SKM-1 (cell line): ENCODE measurements around the gene MAN2A2.
"Not testable (repeated sequence)": the region's sequence is repeated elsewhere in the genome, so short reads cannot be mapped to it uniquely, and the experiment has no call there.

Experiments
- DNase-seq: peaks from one replicate; lab custom pipeline; 2025; ENCODE audit not compliant: unreplicated experiment; lab: John Stamatoyannopoulos, UW

Gene MAN2A2

GRCh38 chr15:90871139-90871715 is 31.9 kb upstream of the MAN2A2 start:
- DNase-seq: no peak

GRCh38 chr15:90871716-90872485 is 31.2 kb upstream of the MAN2A2 start:
- no peak for DNase-seq

DNA sequence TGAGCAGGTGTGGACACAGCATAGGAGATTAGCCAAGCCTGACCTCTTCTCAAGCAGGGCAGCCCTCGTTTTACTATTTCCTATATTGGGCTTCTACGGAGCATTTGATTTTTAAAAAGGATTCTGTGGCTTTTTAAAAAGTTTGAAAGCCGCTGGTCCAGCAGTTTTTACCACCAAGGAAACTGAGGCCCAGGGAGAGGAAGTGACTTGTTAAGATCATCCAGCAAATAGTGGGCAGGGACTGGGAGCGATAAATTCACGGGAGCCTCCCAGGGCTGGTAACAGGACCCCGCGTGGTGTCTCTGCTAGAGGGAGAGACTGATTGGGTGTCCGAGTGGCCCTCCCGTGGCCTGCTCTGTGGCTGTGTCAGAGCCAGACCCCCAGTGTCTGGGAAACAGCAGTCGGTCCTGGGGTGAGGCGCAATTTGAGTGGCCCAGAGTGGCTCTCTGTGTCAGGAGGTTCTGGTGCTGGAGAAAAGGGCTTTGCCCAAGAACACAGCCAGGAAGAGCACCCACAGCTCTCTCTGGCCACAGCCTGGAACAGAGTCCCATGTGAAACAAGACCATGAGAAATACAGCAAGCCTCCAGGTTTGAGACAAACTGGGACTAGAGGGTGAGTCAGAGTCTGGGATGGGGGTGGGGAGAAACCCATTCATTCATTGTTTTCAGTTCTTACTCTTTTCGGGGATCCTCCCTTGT is 30.5 kb upstream of the MAN2A2 start:
- DNase-seq: no peak

DNA sequence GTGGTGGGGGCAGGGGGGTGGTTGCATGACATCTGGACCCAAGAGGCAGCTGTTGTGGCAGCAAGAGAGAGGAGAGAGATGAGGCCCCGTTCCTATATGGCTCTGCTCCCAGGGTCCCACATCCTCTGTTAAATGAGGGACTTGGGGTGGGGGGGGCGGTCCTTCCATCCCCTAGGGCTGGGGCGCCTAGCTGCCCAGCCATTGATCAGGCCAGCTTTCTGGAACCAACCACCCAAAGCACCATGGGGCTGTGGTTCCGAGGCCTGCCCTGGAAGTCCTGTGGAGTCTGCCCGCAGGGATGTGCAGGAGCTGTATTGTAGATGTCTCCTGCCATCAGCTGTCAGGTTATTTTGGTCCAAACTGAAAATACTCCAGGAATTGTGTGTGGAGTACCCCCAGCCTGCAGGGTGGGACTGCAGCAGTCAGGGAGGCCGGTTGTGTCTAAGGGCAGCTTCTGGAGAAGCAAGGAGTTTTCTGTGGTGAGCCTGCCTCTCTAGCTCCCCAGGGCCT is 29.6 kb upstream of the MAN2A2 start:
- DNase-seq: no peak

GRCh38 chr15:90873998-90874605 is 29.0 kb upstream of the MAN2A2 start:
- no peak for DNase-seq

GRCh38 chr15:90874986-90875385 is 28.1 kb upstream of the MAN2A2 start:
- DNase-seq: not testable (repeated sequence)

GRCh38 chr15:90875549-90875981 is 27.5 kb upstream of the MAN2A2 start:
- DNase-seq: no peak

GRCh38 chr15:90876046-90876445 is 27.1 kb upstream of the MAN2A2 start:
- no peak for DNase-seq

GRCh38 chr15:90876512-90877170 is 26.5 kb upstream of the MAN2A2 start:
- DNase-seq: no peak

DNA sequence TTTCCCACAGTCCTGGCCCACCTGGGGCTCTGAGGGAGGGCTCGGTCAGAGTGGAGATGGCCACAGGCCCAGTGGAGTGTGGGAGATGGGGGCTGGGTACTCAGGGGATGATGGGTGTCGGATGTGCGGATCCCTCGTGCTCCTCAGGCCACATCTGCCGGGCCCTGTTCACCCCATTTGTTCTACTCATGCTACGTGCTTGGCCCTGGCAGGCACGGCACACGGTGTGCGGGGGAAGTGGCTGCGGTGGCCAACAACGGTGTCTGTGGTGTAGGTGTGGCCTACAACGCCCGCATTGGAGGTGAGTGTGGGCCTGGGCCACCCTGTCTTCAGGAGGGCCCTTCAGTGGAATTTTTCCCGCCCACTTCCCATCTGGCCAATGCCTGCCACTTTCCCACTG is 25.8 kb upstream of the MAN2A2 start:
- no peak for DNase-seq

GRCh38 chr15:90877996-90878395 is 25.1 kb upstream of the MAN2A2 start:
- no peak for DNase-seq

DNA sequence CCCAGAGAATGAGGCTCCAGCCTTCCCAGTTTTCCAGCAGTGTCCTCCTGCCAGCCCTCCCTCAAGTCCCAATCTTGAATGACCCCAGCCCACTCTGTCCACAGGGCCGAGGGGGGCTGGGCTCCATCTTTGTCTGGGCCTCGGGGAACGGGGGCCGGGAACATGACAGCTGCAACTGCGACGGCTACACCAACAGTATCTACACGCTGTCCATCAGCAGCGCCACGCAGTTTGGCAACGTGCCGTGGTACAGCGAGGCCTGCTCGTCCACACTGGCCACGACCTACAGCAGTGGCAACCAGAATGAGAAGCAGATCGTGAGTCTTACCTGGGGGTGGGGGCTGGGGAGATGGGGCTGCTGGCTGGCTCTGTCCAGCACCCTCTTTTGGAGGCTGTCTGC is 24.4 kb upstream of the MAN2A2 start:
- no peak for DNase-seq

DNA sequence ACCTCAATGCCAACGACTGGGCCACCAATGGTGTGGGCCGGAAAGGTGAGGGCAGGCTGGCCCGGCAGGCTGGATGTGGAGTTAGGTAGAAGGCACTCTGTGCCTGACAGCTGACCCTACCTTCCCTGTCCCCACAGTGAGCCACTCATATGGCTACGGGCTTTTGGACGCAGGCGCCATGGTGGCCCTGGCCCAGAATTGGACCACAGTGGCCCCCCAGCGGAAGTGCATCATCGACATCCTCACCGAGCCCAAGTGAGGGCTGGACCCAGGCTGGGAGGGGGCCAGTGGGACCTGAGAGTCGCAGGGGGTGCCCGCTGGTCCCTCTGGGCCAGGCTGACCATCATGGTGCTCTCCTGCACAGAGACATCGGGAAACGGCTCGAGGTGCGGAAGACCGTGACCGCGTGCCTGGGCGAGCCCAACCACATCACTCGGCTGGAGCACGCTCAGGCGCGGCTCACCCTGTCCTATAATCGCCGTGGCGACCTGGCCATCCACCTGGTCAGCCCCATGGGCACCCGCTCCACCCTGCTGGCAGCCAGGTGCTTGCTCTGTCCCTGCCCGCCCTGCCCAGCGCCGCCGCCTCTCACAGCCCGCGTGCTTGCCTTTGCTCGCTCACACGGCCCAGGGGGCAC is 23.3 kb upstream of the MAN2A2 start:
- no peak for DNase-seq

GRCh38 chr15:90880381-90881145 is 22.5 kb upstream of the MAN2A2 start:
- DNase-seq: no peak

GRCh38 chr15:90881181-90881977 is 21.7 kb upstream of the MAN2A2 start:
- no peak for DNase-seq

- DNase-seq: no peak
Observed at GRCh38 chr15:90881978-90882721, 21.0 kb upstream of the MAN2A2 start.

GRCh38 chr15:90882781-90883525 is 20.1 kb upstream of the MAN2A2 start:
- no peak for DNase-seq
